CD14-positive monocyte (primary cell): Measurements from ENCODE around the gene MKLN1. TPM values are rescaled to one million over a fixed set of nuclear protein-coding genes. Genes with fewer than 3 reads are reported as not detected.

Experiments
- DNase-seq, 3 donors: peaks; one replicate each; pipeline ENCODE4 v3.0.0-alpha.2; 2011 to 2022
- H2AFZ ChIP-seq: 2 replicates; pipeline ENCODE4 v1.6.0; 2012; ENCODE audit warnings: mild to moderate bottlenecking, low read depth, low read length, inconsistent platforms; ENCODE audit not compliant: insufficient read depth, poor library complexity, severe bottlenecking
- H3K27ac ChIP-seq, 2 donors: 1 replicate in 1 of 2; 2 replicates in 1 of 2; pipeline ENCODE4 v1.5.1; 2012 to 2013; ENCODE audit warnings: low read length in 2 of 2, control low read depth in 1 of 2, inconsistent platforms in 1 of 2, low read depth in 1 of 2, mild to moderate bottlenecking in 1 of 2
- H3K27me3 ChIP-seq, 2 donors: one replicate each; pipeline versions ENCODE4 v1.6.0 to v1.6.1; 2011 to 2013; ENCODE audit warnings: low read length in 2 of 2; ENCODE audit not compliant: control insufficient read depth in 2 of 2, insufficient read depth in 2 of 2
- H3K36me3 ChIP-seq, 2 donors: replicated peaks in 1 of 2; 1 replicate in 1 of 2; 2 replicates in 1 of 2; pipeline versions ENCODE4 v1.5.1 to v1.6.1; 2012 to 2013; ENCODE audit warnings: low read length in 2 of 2, control low read depth in 1 of 2, inconsistent platforms in 1 of 2, mild to moderate bottlenecking in 1 of 2; ENCODE audit not compliant: insufficient read depth in 2 of 2, control insufficient read depth in 1 of 2
- H3K4me1 ChIP-seq, 2 donors: 1 replicate in 1 of 2; 2 replicates in 1 of 2; pipeline versions ENCODE4 v1.5.1 to v1.6.1; 2012 to 2013; ENCODE audit warnings: low read length in 2 of 2, control low read depth in 1 of 2, inconsistent platforms in 1 of 2, mild to moderate bottlenecking in 1 of 2, moderate library complexity in 1 of 2; ENCODE audit not compliant: insufficient read depth in 2 of 2, control insufficient read depth in 1 of 2
- H3K4me2 ChIP-seq: replicated peaks from 2 replicates; pipeline ENCODE3; 2012; ENCODE audit warnings: low read length, moderate library complexity, mild to moderate bottlenecking; ENCODE audit not compliant: poor library complexity, severe bottlenecking; ENCODE audit errors: extremely low read depth
- H3K4me3 ChIP-seq, 3 experiments: fragments of 200-600 bp in 1 of 3; sonication (generic) in 1 of 3; replicated peaks in 1 of 3; 1 replicate in 2 of 3; 2 replicates in 1 of 3; pipeline ENCODE4 v1.5.1; 2011 to 2013; ENCODE audit warnings: low read length in 3 of 3, mild to moderate bottlenecking in 3 of 3, control low read depth in 2 of 3, low read depth in 2 of 3, inconsistent platforms in 1 of 3, moderate library complexity in 1 of 3
- H3K79me2 ChIP-seq: 2 replicates; pipeline ENCODE4 v1.6.0; 2012; ENCODE audit warnings: mild to moderate bottlenecking, control low read depth, inconsistent platforms, low read length, moderate library complexity; ENCODE audit not compliant: insufficient read depth
- H3K9ac ChIP-seq: 2 replicates; pipeline ENCODE4 v1.6.0; 2017; ENCODE audit warnings: low read length, mild to moderate bottlenecking; ENCODE audit not compliant: insufficient read depth, poor library complexity, severe bottlenecking
- H3K9me3 ChIP-seq, 2 donors: replicated peaks in 1 of 2; 1 replicate in 1 of 2; 2 replicates in 1 of 2; pipeline versions ENCODE4 v1.5.1 to v1.6.1; 2012 to 2013; ENCODE audit warnings: low read length in 2 of 2, control low read depth in 1 of 2; ENCODE audit not compliant: control insufficient read depth in 1 of 2, insufficient read depth in 1 of 2
- H4K20me1 ChIP-seq: 2 replicates; pipeline ENCODE4 v1.6.0; 2012; ENCODE audit warnings: mild to moderate bottlenecking, low read length, control low read depth, moderate library complexity; ENCODE audit not compliant: insufficient read depth
- H3K27ac Mint-ChIP-seq, 7 donors: one replicate each; pipeline ENCODE4 v1.8.0; 2020; ENCODE audit warnings: mild to moderate bottlenecking in 7 of 7, mixed read lengths in 7 of 7, moderate library complexity in 6 of 7, inconsistent platforms in 2 of 7
- H3K27me3 Mint-ChIP-seq, 3 donors: one replicate each; pipeline ENCODE4 v1.8.0; 2021 to 2022; ENCODE audit warnings: low read depth in 3 of 3, mild to moderate bottlenecking in 3 of 3, mixed read lengths in 3 of 3, moderate library complexity in 3 of 3, inconsistent platforms in 1 of 3
- H3K36me3 Mint-ChIP-seq, 2 donors: one replicate each; pipeline ENCODE4 v1.8.0; 2020; ENCODE audit warnings: mixed read lengths in 2 of 2, inconsistent platforms in 1 of 2, mild to moderate bottlenecking in 1 of 2
- H3K4me1 Mint-ChIP-seq: one replicate; pipeline ENCODE4 v1.8.0; 2020; ENCODE audit warnings: mild to moderate bottlenecking, mixed read lengths
- H3K4me3 Mint-ChIP-seq, 2 donors: one replicate each; pipeline ENCODE4 v1.8.0; 2020; ENCODE audit warnings: mild to moderate bottlenecking in 2 of 2, mixed read lengths in 2 of 2, moderate library complexity in 1 of 2
- H3K9me3 Mint-ChIP-seq, 7 donors: one replicate each; pipeline ENCODE4 v1.8.0; 2020 to 2022; ENCODE audit warnings: mixed read lengths in 7 of 7, mild to moderate bottlenecking in 6 of 7, moderate library complexity in 6 of 7, inconsistent platforms in 2 of 7
- WGBS: methylation state at CpG from one replicate; pipeline ENCODE4 v1.1.5; 2013; ENCODE audit warnings: missing lambda C conversion rate; ENCODE audit not compliant: insufficient coverage; 5-methylcytosine and 5-hydroxymethylcytosine counted together
- intact Hi-C, 2 donors: fragments of 100-400 bp; cut with micrococcal nuclease; formaldehyde crosslinking; loops; one replicate each; pipeline versions ENCODE4 v1.15.0 to v1.15.1; 2023
- polyA plus RNA-seq, 3 donors: library from polyadenylated mRNA; depleted of rRNA in 1 of 3; unstranded in 2 of 3; stranded (reverse) in 1 of 3; fragments of 300-500 nt in 2 of 3; fragments of >200 nt in 1 of 3; fragmentation: Illumina TruSeq in 2 of 3; gene quantifications; 1 replicate in 2 of 3; 2 replicates in 1 of 3; pipeline ENCODE4 v1.2.3, GENCODE V29; 2012 to 2021
- TF ChIP-seq, protein P1 (sequence below): fragments of 200-600 bp; IDR thresholded peaks from one replicate; pipeline ENCODE4 v1.8.0; 2022; ENCODE audit warnings: antibody characterized with exemption, mild to moderate bottlenecking

The MKLN1 gene
- polyA plus RNA-seq, 3 donors: 12.2 to 18.5 (median 17.2) TPM

GRCh38 chr7:131306777-131307176 lies 20.9 kb upstream of the MKLN1 start:
- Histone ChIP-seq H3K4me2 (no peak overlapping the region), H3K9ac (no peak overlapping the region), H3K79me2 (no peaks in the 10 kb centered on the region), H2AFZ (no peak overlapping the region), H3K27me3 (no peaks in the 10 kb centered on the region), H3K4me3 (no peak overlapping the region), H3K27ac (no peak overlapping the region), H3K36me3 (no peaks in the 10 kb centered on the region), H3K9me3 (peaks cover 15 to 29% of the 10 kb centered on the region in 2 donors), H4K20me1 (no peaks in the 10 kb centered on the region), H3K4me1 (no peaks in the 10 kb centered on the region)
- H3K36me3 Mint-ChIP-seq: no peaks in the 10 kb centered on the region
- DNase-seq: no peak
- no peak overlapping the region for H3K27ac Mint-ChIP-seq
- no peak overlapping the region for H3K4me3 Mint-ChIP-seq
- TF ChIP-seq, protein P1, sequence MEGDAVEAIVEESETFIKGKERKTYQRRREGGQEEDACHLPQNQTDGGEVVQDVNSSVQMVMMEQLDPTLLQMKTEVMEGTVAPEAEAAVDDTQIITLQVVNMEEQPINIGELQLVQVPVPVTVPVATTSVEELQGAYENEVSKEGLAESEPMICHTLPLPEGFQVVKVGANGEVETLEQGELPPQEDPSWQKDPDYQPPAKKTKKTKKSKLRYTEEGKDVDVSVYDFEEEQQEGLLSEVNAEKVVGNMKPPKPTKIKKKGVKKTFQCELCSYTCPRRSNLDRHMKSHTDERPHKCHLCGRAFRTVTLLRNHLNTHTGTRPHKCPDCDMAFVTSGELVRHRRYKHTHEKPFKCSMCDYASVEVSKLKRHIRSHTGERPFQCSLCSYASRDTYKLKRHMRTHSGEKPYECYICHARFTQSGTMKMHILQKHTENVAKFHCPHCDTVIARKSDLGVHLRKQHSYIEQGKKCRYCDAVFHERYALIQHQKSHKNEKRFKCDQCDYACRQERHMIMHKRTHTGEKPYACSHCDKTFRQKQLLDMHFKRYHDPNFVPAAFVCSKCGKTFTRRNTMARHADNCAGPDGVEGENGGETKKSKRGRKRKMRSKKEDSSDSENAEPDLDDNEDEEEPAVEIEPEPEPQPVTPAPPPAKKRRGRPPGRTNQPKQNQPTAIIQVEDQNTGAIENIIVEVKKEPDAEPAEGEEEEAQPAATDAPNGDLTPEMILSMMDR: no peak
- H3K4me1 Mint-ChIP-seq: peaks cover 2% of the 10 kb centered on the region
- H3K9me3 Mint-ChIP-seq: peaks cover 10 to 38% (median 22%) of the 10 kb centered on the region in 7 donors
- intact Hi-C loops: no loop called here
- H3K27me3 Mint-ChIP-seq: peaks cover 0 to 3% (median 2%) of the 10 kb centered on the region in 3 donors

GRCh38 chr7:131307627-131308026 lies 20.0 kb upstream of the MKLN1 start:
- no peak overlapping the region for H3K9ac ChIP-seq
- no peaks in the 10 kb centered on the region for H4K20me1 ChIP-seq
- peaks cover 2% of the 10 kb centered on the region for H3K4me1 Mint-ChIP-seq
- no peak overlapping the region for H3K4me3 Mint-ChIP-seq
- no peak overlapping the region for H3K27ac Mint-ChIP-seq
- H3K4me1 ChIP-seq: no peaks in the 10 kb centered on the region
- no peak overlapping the region for H3K27ac ChIP-seq
- TF ChIP-seq, protein P1: no peak
- H3K36me3 ChIP-seq: no peaks in the 10 kb centered on the region
- H3K27me3 Mint-ChIP-seq: peaks cover 0 to 3% (median 0%) of the 10 kb centered on the region in 3 donors
- H3K36me3 Mint-ChIP-seq: no peaks in the 10 kb centered on the region
- H3K9me3 ChIP-seq: peaks cover 21 to 34% of the 10 kb centered on the region in 2 donors
- peaks cover 14 to 45% (median 25%) of the 10 kb centered on the region in 7 donors for H3K9me3 Mint-ChIP-seq
- WGBS: 100% methylated on average over 1 of the region's 1 CpG
- H2AFZ ChIP-seq: no peak overlapping the region
- intact Hi-C loops: no loop called here
- DNase-seq: no peak
- H3K27me3 ChIP-seq: no peaks in the 10 kb centered on the region
- no peak overlapping the region for H3K4me2 ChIP-seq
- H3K4me3 ChIP-seq: no peak overlapping the region
- H3K79me2 ChIP-seq: no peaks in the 10 kb centered on the region
